AG20443 (cell line): Measurements from ENCODE around the gene TSHZ1.
"Not testable (repeated sequence)": the region's sequence is repeated elsewhere in the genome, so short reads cannot be mapped to it uniquely, and the experiment has no call there.

Experiments
- DNase-seq: peaks from one replicate; pipeline ENCODE4 v3.0.0; 2012; ENCODE audit warnings: low spot score, mixed read lengths

Gene TSHZ1

DNA sequence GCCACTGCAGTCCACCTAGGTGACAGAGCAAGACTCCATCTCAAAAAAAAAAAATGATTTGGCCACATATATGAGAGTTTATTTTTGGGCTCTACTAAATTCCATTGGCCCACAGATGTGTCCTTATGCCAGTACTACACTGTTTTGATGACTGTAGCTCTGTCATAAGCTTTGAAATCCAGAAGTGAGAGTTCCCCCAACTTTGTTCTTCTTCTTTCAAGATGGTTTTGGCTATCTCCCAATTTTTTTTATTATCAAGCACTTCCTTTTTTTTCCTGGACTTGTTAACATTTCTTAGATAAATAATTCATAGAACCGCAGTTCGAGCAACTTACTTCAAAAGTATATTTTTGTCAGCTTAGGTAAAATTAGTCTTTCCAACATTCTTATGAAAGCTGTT lies 96.9 kb downstream of the TSHZ1 start:
- no peak for DNase-seq

DNA sequence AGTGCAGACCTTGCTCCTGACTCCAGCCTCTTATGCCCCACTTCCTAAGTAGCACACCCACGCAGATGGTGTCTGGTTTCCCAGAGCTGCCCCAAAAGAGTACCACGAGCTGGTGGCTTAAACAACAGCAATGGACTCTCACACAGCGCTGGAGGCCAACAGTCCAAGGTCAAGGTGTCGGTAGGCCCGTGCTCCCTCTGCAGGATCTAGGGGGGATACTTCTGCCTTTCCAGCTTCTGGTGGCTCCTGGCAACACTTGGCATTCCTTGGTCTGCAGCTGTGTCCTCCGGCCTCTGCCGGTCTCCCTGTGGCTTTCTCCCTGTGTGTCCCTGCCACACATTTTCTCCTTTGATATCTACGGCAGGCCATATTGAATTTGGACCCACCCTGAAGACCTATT lies 99.0 kb downstream of the TSHZ1 start:
- DNase-seq = no peak

- no peak for DNase-seq
Observed at GRCh38 chr18:75314117-75314516, 103.5 kb downstream of the TSHZ1 start.

GRCh38 chr18:75314606-75315005 lies 104.0 kb downstream of the TSHZ1 start:
- no peak for DNase-seq

- DNase-seq = no peak
Observed at GRCh38 chr18:75316223-75316622, 105.6 kb downstream of the TSHZ1 start.

DNA sequence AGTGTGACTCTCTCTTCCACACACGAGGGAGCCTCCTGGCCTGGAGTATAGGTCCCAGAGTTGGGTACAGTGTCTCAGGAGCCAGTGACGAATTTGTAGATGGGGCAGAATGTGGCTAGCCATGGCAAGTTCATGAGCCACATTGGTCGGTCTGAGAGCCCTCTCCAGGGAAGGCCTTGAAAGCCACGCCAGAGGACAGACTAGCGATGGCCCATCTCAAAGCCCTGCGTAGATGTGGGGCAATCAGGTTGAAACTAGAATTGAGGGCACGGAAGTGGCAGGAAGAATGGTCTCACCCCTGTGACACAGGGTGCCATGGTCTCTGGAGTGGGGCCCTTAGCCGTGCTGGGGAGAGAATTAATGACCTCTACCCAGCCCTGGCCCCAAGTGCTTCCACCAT lies 106.2 kb downstream of the TSHZ1 start:
- no peak for DNase-seq

DNA sequence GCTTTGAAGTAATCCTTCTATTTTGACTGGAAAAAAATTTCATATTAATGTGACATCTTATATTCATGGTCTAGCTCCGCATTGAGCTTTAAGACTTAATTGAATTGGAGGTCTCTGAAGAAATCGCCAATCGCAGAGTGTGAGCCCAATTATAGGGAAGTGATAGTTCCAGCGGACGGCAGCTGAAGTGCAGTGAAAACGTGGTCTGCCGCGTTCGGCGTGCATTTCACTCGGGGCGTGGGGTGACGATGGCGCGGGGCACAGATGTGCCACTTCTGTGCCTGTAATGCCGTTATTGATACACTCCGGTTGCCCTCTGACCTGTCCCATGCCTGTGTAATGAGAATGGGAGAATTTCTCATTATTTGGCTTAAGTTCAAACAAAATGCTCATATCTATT lies 106.7 kb downstream of the TSHZ1 start:
- no peak for DNase-seq

DNA sequence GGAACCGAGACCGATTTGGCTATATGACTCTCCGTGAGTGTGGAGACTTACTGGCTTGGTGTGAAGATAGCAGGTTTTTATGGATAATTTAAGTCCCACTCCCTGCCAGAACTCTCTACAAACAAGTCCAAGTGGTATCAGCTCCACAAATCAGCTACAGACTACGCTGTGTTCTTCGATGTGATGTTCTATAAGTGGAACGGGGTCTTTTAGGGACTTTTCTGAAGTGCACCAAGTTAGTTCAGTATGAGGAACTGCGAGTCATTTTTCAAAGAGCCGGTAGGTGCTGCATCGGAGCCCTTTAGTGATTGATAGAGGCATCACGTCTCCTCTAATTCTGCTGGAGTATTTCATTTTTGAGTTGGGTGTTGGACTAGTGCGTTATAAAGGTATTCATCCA lies 107.1 kb downstream of the TSHZ1 start:
- DNase-seq = no peak

DNA sequence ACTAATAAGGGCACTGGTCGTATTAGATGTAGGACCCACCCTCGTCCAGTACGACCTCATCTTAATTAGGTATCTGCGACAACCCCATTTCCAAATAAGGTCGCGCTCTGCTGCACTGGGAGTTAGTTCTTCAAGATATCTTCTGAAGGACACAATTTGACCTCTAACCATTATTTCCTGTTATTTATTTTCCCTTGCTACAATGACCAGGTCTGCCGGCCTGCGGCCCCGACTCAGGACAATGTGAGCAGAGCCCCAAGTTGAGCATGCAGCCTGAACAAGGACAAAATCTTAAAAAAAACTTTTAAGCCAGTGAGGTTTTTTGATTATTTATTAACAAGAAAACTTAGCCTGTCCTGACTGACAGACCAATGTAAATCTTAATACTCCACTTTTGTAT lies 109.3 kb downstream of the TSHZ1 start:
- DNase-seq = no peak

DNA sequence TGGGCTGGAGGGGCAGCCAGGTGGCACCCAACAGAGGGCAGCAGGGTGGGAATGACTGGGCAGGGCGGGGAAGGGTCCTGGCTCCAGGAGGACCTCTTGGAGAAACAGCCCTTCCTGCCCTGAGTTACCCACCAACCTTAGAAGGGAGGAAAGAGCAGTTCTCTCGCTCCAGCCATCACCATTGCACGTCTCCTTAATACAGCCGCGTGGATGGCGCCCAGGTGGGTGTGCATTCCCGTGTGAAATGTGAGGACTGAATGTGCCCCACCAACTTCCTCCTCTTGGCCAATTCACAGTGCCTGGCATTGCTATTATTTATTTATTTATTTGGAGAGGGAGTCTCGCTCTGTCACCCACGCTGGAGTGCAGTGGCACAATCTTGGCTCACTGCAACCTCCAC lies 109.9 kb downstream of the TSHZ1 start:
- no peak for DNase-seq

- no peak for DNase-seq
Observed at GRCh38 chr18:75321431-75321830, 110.8 kb downstream of the TSHZ1 start.

GRCh38 chr18:75322206-75322605 lies 111.6 kb downstream of the TSHZ1 start:
- no peak for DNase-seq

DNA sequence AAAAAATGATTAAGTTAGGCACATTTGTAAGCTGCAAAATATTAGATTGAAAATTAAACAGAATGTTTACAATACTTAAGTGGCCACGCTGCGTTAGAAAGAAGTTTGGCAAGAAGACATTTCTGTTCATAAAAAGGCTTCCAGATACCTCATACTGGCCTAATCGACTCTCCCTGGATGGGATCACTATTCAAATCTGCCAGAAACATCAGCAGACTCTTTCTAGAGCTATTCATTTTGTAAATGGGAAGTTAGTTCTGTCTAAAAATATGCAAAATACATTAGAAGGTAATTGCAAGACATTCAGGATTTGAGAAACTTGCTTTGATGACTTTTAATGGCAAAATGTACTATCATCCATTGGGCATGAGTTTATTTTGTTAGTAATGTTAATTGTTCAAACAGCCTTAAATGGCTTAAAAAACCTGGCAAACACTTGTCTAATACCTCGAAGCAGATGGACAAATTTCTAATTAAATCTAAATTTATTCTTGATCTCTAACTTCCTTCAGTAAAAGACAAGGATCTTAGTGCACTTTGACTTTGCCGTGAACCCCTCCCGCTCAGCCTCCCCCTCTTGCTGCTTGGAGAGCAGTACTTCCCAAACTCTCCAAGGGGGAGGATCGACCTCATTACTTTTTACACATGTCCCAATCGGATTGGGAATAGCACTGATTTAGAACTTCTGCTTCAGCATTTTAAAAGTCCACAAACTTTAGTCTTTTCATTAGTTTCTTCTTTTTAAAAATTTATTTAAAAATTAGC lies 113.4 kb downstream of the TSHZ1 start:
- DNase-seq = no peak

GRCh38 chr18:75324686-75325257 lies 114.2 kb downstream of the TSHZ1 start:
- no peak for DNase-seq

DNA sequence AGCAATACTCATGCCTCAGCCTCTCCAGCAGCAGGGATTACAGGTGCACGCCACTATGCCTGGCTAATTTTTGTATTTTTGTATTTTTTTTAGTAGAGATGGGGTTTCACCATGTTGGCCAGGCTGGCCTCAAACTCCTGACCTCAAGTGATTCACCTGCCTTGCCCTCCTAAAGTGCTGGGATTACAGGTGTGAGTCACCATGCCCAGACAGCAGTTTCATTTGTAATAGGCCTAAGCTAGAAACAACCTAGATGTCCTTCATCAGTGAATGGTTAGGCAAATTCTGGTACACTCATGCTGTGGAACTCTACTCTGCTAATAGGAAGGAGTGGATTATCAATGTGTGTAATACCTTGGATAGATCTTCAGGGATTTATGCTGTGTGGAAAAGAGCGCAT lies 119.2 kb downstream of the TSHZ1 start:
- DNase-seq = not testable (repeated sequence)

- no peak for DNase-seq
Observed at GRCh38 chr18:75330308-75330707, 119.7 kb downstream of the TSHZ1 start.

DNA sequence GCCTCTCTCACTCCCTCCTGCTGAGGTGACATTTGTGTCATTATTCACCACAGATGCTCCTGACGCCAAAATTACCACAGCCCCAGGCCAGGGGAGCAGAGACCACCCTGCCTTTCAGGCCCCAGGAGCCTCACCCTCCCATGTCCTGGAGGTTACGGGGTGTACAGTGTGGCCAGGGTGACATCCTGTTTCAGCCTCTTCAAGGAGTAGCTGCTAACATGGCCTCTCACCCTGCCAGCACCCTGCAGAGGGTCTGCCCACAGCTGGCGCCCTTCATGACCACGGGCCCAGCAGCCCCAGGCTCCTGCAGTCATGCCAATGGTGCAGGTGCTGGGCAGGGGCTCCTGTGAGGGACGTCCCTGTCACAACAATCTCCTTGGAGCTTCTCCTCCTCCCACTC lies 124.3 kb downstream of the TSHZ1 start:
- no peak for DNase-seq

DNA sequence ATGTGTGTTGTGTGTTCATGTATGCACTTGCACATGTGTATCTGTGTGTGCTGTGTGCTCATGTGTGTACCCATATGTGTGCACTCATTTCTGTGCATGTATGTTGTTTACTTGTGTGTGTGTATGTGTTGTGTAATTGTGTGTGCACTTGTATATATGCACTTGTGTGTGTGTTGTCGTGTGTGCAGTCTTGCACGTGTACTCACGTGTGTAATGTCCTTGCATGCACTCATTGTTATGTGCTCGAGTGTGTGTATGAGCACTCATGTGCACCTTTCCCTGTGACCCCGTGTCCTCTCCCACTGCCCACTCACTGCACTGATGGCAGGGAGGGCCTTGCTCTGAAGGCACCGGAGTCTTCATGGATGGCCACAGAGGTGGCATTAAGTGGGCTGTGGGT lies 124.9 kb downstream of the TSHZ1 start:
- DNase-seq = no peak

DNA sequence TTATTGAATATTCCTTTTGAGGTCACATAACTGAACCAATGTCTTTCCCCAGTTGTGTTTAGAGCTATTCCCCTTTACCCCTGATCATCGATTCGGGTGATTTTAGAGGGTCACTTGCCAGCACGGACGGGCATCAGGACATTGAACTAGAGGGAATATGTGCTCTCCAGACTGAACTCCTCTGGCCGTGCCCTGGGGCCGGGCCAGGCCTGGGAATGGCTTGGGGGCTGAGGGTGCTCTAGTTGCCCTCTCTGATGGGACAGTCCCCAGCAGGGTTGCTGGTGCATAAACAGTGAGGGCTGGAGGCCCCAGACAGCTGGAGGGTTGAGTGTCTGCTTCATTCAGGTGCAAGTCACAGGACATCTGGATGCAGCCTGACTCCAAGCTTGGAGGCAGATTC lies 126.2 kb downstream of the TSHZ1 start:
- DNase-seq = no peak

DNA sequence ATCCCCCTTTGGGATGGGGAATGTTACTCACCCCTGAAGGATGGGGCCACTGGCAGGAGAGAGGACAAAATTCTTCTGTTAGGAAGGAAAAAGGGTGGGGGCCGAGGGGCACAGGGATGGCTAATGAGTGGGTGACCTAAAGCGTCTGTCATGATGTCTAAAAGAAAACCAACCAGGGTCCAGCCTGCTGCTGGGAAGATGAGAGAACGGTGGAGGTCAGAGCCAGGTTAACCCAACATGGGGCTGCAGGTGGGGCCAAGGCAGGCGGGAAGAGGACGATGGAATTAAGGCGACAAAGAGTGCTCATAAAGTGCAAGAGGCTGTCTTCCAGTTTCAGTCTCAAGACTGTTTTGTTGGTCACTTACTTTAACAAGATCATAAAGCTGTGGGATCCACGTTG lies 126.8 kb downstream of the TSHZ1 start:
- DNase-seq = no peak

DNA sequence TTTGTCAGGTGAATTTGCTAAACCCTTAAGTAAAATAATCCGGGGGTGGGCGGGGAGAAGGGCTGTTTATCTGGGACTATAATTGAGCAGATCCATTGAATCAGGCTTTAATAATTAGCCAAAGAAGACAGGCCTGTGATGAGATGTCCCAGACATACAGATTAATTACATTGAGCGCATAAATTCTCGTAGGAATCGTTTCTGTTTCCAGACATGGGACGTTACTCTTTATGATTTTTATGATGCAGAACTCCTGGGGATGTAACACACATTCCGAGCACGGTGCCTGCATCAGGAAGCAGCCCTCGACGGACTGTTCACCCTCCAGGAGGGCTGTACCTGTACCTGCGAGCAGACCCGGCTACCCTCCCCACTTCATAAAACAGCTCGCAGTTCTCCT lies 128.0 kb downstream of the TSHZ1 start:
- DNase-seq = no peak
